ENCODE data around the gene CDCA3.
A peak's percentile ranks its signal among the peaks of the same experiment; 100 is the strongest.
"Not testable (repeated sequence)": the region's sequence is repeated elsewhere in the genome, so short reads cannot be mapped to it uniquely, and the experiment has no call there.

Gene CDCA3

DNA sequence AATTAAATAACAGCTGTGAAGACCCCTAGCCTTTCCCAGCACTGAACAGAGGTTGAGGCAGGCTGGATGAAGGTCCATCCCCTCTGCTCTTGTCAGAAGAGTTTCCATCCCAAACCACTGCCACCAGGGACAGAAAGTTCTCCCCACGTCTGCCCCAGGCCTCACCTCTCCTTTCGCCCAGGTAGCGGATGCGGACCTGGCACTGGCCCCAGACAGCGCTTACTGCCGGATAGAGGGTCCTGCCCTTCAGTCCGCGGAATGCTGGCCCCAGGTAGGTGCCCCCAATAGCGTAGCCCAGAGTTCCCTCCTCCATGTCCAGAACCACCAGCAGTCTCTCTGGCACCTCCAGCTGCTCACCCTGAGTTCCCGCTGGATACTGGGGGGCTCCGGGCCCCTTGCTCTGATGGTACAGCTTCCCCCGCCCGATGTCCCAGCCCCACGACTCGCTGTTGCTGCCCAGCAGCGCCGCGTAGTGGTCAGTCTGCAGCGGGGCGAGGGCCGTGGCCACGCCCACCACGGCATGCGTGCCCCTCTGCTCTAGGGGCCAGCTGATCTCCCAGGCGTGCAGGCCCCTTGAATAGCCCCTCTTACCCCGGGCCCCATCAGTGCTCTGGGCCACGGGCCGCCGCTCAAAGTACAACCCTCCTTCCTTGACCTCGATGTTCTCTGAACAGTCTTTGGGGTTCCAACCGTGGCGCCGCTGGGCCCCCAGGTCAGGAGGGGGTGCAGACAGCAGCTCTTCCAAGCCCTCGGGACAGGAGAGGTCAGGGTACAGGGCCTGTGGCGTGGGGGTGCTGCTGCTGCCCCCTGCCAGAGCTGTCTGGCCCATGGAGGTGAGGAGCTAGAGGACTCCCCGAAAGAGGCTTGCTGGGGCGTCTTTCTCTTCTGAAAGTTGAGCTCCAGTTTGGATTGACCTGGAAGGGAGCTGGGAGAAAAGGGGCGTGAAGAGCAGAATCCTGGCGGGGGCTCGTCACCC is 21.3 kb upstream of the CDCA3 start:
- peak; percentile 69 for DNase-seq

DNA sequence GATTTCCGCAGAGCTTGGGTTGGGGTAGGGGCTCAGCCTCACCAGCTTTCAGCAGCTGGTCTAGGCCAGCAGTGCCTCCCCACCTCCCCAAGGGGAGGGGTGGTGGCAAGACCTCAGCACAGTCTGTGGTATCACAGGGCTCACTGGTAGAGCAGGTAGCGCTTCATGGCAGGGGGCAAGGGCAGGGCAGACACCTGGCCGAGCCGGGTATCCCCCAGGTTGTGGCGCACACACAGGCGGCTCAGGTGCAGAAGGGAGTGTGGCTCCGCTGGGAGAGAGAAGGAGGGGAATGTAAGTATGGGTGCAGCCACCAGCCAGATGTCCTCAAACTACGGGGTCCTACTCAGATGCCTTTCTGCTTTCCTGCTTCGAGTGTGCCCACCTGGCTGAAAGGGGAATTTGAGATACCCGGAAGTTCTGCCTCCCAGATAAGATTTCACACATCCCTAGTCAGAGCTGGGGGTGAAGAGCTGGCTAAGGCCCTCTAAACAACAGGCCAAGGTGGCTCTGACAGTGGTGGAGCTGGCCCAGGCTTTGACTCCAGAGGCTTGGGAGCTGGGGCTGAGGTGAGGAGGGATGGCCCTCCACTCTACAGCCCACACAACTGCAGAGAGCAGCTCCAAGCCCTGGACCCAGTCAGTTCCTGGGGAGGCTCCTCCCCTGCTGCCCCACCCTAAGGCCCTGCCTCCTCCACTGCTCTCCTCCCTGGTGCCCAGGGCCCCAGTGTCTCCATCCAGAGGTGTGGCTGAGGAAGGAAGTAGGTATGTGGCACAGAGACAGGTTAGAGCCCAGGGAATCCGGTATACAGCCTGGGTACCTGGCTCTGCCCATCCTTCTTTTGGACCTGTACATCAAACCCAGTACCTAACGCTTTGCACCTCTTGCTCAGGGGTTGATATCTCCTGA is 20.2 kb upstream of the CDCA3 start:
- DNase-seq, result no peak

DNA sequence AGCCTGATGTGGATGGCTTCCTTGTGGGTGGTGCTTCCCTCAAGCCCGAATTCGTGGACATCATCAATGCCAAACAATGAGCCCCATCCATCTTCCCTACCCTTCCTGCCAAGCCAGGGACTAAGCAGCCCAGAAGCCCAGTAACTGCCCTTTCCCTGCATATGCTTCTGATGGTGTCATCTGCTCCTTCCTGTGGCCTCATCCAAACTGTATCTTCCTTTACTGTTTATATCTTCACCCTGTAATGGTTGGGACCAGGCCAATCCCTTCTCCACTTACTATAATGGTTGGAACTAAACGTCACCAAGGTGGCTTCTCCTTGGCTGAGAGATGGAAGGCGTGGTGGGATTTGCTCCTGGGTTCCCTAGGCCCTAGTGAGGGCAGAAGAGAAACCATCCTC is 19.2 kb upstream of the CDCA3 start:
- DNase-seq, result not testable (repeated sequence)

DNA sequence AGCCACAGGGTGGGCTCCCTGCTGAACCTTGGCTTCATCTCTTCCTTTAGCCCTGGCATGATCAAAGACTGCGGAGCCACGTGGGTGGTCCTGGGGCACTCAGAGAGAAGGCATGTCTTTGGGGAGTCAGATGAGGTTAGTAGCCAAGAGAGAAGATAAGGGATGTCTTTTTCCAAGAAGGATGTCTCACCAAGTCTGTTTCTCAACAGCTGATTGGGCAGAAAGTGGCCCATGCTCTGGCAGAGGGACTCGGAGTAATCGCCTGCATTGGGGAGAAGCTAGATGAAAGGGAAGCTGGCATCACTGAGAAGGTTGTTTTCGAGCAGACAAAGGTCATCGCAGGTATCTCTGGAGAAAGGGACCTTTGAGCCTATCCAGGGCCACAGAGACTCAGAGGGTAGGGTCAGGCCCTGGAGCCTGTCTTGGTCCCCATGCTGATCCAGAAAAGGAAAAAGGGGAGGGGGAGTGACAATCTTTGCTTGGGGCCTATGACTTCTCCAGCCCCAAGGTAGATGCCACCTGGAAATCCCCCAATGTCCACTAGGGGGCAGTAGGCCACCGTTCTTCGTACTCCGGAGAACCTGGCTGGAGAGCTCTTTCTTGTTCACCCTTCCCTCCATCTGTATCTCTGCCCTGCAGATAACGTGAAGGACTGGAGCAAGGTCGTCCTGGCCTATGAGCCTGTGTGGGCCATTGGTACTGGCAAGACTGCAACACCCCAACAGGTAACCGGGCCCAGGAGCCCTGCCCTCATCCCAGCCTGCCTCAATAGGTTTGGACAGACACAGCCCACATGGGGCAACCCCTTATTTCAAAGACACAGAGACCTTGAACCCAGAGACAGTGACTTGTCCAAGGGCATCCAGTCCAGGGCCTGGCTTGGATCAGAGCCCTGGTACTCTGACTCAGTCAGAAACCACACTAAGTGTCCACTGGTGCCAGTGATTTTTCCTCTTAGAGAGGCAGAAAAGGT is 18.2 kb upstream of the CDCA3 start:
- peak; percentile 56 for DNase-seq

DNA sequence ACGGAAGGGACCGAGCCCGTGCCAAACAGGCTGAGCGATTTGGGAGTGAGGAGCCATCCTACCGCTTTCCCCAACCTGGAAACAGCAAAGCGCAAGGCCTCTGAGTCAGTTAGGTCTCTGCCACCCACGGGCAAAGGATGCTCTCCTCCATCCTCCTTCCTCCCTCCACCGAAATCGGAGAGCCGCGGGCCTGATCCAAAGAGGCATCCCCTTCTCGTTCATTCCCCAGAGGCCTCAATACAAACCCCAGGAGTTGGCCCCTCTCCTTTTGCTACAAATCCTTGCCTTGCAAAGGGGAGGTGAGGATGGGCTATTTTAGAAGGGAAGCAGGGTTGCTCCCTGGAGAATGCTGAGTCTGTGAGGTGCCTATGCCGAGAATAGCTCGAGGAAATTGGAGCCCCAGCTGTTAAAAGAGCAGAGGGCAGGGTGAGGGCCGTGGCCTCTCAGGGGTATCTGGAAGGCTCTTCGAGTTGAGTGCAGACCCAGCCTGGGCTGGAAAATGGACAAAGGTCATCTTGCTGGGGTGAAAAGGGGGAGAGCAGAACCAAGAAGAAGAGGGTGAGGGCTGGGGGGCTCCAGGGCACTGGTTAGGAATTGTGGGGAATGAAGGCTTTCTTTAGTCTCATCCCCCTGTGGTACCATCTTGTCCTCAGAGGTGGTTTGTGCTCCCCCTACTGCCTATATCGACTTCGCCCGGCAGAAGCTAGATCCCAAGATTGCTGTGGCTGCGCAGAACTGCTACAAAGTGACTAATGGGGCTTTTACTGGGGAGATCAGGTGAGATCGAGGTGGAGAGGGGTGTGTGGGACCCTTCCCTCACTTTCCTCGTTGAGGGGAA is 17.3 kb upstream of the CDCA3 start:
- DNase-seq, result no peak

DNA sequence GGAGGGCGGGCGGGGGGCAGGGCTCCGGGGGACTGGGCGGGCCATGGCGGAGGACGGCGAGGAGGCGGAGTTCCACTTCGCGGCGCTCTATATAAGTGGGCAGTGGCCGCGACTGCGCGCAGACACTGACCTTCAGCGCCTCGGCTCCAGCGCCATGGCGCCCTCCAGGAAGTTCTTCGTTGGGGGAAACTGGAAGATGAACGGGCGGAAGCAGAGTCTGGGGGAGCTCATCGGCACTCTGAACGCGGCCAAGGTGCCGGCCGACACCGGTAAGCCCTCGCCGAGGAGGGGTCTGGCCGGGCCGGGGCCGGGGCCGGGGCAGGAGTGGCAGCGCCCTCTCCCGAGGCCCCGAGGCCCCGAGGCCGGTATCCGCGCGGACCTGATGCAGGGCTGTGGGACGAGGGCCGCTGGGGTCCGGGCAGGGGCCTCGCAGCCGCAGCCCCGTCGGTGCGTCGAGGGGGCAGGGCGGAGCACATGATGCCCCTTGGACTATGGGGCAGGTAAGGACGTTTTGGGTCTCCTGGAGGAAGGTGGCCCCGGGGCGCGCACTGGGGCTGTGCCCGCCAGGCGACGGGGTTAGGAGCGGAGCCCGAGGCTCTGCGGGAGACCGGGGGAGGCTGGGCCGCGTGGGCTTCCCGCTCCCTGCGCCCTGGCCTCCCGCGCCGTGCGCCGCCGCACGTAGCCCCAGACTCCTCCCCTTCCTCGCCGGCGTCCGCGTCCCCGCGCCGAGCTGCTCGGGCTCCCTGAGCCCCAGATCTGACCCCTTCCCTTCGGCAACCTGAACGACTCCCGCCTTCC is 16.5 kb upstream of the CDCA3 start, which contains the start of gene TPI1:
TPI1 (plus strand) TSS at position 119 of the 798 bp plus-strand sequence; CDS start at position 155, 36 bp downstream.
- peak; percentile 68 for DNase-seq

DNA sequence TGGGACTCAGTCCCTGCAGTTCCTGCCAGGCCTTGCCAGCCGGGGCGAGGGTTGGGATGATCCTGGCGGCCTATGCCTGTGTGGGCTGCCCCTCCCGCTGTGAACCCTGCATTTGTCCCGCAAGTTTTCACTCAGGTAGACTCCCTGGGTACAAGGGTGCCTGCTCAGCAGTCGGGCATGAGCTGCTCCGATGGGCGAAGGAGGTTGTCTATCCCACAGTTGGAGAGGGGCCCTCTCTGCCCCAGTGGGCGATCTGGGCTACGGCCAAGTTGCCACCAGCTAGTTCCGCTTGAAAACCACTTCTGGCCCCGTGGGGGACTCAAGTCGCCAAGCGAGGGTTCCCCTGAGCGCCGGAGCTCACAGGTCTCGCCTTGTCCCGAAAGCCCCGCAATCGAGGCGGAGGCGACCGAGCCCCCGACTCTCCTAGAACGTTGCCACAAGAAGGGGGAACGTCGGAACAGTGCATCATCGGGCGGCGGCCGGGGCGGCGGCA is 15.9 kb upstream of the CDCA3 start:
- no peak for DNase-seq

DNA sequence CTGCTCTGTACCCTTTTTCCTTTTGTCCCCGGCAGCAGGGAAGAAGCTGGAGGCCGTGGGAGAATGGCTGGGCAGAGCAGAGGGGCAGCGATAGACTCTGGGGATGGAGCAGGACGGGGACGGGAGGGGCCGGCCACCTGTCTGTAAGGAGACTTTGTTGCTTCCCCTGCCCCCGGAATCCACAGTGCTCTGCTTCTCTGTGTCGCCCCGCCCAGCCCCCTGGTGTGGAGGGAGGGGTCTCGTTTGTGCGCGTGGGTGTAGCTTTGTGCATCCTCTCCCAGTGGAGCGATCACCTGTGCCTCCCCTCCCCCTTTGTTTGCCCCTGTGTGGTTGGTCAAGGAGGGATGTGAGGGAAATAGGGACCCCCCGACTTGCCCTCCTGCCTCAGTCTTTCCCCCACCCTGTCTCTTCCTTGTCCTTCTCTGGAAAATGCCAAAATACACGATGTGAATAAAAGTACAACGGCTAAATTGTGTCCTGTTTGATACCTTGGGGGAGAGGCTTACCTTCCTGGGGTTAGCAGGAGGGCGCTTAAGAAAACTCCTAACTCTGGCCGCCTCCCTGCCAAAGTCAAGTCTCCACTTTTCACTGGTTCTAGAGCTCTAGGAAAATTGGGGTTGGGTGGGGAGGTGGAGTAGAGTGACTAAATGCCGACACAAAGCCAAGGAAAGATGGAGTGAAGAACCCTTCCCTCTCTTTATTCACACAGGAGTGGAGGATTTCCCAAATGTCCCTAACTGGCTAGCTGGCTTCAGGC is 15.3 kb upstream of the CDCA3 start:
- no peak for DNase-seq

DNA sequence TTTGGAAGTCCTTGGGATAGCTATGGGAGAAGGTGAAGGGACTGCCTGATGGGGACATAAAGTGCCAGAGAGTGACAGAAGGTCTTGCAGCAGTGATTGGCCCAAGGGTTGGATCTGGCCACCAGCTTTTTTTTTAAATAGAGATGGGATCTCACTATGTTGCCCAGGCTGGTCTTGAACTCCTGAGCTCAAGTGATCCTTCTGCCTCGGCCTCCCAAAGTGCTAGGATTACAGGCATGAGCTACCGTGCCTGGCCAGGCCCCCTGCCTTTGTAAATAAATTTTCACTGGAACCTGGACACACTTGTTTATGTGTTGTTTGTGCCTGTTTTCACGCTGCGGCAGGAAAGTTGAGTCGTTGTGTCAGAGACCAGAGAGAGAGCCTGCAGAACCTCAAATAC is 14.2 kb upstream of the CDCA3 start:
- DNase-seq, result not testable (repeated sequence)

DNA sequence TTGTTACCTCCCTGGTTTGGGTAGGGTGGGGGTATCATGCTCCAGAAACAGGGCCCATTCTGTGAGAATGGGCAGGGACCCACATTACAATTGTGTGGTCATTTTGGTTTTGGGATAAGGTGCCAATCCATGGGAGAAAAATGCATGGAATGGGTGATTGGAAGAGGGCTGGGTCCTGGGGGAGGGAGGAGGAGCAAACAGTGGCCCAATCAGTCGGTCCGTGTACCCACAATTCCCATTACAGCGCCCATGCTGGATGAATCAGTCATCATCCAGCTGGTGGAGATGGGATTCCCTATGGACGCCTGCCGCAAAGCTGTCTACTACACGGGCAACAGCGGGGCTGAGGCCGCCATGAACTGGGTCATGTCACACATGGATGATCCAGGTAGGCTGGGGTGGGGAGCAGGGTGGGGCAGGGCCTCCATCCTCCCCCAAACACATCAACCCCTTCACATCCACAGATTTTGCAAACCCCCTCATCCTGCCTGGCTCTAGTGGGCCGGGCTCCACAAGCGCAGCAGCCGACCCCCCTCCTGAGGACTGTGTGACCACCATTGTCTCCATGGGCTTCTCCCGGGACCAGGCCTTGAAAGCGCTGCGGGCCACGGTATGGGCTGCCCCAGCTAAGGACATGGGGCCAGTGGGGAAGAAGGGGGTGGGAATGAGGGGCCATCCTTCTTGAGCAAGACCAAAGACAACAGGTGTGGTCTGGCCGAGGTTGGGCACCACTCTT is 12.7 kb upstream of the CDCA3 start:
- DNase-seq, result no peak

DNA sequence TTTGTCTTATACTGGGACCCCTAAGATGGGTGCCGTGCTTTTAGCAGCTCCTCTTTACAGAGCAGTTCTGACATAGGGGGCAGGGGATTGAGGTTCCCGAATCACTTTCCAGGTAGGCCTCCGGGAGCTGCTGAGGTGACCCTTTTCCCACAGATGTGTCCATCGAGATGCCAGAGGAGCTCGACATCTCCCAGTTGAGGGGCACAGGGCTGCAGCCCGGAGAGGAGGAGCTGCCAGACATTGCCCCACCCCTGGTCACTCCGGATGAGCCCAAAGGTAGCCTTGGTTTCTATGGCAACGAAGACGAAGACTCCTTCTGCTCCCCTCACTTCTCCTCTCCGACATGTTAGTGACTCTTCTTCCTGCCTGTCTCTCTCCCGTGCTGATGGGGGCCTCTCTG is 11.9 kb upstream of the CDCA3 start:
- DNase-seq, result no peak

DNA sequence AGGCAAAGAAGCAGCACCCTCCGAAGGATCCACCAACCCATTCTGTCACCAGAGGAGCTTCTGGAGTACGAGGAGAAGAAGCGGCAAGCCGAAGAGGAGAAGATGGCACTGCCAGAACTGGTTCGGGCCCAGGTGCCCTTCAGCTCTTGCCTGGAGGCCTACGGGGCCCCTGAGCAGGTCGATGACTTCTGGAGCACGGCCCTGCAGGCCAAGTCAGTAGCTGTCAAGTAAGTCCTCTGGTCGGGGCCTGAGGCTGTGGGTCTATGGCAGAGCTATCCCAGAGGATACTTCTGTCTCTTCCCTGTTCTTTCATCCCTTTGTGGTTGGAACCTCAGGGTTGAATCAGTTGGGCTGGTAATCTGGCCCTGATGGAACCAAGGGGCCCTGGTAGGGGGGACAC is 10.3 kb upstream of the CDCA3 start:
- DNase-seq, result no peak

DNA sequence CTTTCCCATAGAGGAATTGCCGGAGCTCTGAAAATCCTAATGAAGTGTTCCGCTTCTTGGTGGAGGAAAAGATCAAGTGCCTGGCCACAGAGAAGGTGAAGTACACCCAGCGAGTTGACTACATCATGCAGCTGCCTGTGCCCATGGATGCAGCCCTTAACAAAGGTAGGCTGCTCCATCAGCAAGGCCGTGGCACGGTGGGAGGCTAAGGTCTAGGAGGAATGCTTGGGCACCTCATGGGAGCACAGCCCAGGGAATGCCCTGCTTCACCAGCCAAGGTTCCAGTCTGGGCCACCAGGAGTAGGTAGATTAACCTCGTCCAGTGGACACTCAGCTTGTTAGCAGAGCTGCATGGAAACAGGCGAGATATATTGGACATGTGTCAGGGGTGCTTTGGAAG is 9.9 kb upstream of the CDCA3 start:
- no peak for DNase-seq

DNA sequence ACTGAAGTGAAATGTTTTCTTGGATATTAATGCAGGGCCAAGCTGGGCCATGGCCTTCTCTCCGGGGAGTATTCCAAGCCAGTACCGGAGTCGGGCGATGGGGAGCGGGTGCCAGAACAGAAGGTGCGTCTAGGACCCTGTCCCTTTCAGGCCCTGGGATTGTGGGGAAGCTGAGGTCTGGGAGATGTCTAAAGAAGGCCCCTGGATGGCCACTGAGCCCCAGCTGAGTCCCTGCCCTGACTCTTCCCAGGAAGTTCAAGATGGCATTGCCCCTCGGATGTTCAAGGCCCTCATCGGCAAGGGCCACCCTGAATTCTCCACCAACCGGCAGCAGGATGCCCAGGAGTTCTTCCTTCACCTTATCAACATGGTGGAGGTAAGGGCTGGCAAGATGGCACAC is 9.0 kb upstream of the CDCA3 start:
- no peak for DNase-seq

DNA sequence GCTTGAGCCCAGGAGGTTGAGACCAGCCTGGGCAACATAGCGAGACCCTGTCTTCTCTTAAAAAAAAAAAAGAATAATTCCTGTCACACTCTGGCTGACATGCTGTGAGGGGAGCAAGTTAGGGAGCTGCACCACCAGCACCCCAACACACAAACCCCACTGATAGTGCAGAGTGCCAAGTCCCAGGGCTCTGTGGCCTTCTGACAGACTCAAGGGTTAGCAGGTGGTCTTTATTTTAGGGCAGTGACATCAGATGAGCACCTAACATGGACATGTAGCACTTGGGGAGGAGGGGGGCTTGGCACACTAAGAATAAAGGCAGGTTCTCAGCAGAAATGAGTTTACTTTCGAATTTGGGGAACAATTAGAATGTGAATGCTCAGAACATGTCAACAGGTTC is 7.7 kb upstream of the CDCA3 start:
- no peak for DNase-seq

DNA sequence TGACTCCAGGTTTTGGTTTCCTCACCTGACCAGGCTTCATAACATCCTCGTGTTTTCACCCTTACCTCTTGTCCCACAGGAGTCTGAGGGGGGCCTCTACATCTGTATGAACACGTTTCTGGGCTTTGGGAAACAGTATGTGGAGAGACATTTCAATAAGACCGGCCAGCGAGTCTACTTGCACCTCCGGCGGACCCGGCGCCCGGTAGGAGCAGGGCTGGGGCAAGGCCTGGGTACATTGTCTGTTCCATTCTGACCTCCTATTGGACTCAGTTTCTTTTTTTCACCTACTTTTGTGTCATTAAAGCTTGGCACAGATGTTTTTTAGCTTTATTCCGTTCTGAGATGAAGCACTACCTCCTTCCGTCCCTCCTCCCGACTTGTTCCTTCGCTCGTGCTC is 4.2 kb upstream of the CDCA3 start:
- no peak for DNase-seq

DNA sequence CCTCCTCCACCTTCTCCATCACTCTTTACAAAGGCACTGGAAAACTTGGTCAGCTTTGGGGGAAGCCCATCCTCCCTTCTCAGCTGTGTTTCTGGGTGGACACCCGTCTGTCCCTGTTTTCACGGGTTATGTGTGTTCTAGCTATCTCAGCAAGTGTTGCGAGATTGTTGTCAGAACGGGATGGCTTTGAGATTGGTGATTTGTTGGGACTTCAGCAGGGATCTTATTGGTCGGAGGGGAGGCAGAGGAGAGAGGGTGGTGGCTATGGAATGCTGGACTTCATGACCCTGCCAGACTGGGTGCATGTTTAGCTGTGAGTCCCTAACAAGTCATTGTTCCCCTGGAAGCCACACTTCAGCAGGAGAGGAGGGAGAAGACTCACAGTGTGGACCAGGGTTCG is 3.0 kb upstream of the CDCA3 start:
- DNase-seq, result no peak

DNA sequence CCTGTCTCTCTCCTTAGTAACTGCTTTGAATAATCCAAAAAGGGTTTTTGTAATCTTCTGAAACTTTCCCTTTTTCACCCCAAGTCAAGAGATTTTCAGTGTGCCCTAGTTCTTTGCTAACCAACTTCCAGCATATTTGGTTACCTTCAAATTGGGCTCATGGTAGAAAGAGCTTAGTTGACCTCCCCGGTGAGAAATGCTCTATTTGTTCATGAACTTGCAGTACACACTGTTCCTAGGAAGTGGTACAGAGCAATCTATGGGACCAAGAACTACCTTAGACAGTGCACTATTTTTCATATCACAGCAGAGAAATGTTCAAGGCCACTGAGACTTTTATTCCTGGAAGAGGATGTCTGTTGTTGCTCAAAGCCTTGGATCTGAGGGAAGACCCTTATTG is 2.5 kb upstream of the CDCA3 start:
- DNase-seq, result no peak
